ENCODE results near the gene NKD1. TPM values are rescaled to one million over a fixed set of nuclear protein-coding genes. Genes with fewer than 3 reads are reported as not detected.

NKD1 gene
- total RNA-seq, 3 donors from 2014 or later, result 1.3 to 5.0 (median 4.6) TPM

DNA sequence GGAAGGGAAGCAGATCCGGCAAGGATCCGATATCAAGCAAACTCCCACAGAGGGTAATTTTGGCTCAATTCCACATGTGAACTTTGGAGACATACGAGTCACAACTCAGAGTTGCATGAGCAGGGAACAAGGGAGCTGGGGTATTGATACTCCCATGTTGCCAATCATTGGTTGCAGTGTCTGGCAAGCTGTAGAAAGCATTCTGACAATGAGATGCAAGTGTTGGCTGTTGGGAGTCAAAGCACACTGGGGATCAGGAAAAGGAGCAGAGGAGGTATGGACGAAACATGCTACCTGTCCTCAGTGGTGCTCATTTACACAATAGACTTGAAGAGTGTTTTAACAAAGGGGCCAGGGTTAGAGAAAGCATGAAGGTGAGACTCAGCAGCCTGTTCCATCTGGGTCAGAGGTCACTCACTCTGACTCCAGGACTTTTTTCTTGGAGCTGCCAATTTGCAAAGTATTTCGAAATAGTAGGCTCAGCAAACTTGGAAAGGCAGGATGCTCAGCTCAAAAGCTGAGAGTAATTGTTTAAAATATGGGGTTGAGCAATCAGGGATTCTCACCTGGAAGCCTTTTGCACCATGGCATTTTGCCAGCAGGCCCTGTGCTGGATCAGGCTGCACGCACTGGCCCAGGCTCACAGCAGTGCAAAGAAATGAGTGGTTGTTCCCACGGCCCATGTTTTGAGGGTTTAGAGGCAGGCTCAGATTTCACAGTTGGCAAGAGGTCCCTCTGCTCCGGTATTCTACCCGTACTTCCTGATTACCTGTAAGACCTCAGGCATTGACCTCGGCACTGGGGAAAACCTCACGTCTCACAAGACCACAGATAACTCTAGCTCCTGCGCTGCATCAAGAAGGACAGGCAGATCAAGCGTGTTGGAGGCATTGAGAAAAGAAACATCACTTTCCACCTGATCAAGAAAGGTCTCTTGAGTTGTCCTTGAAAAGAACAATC lies 17.6 kb upstream of the NKD1 start:
- peak in 1 of 2 donors; percentile 85 for DNase-seq (ENCODE audit: low spot score in 2 of 2)
- Histone ChIP-seq H3K27ac (no peak overlapping the region), H3K4me3 (no peak overlapping the region), H3K27me3 (no peaks in the 10 kb centered on the region), H3K4me1 (no peaks in the 10 kb centered on the region), H3K36me3 (no peaks in the 10 kb centered on the region), H3K9me3 (peaks cover 0 to 4% of the 10 kb centered on the region in 2 donors)
- TF ChIP-seq POLR2AphosphoS5 (IDR thresholded peaks at IDR 0.05) (no peak), CTCF (IDR thresholded peaks at IDR 0.05) (no peak), POLR2A (IDR thresholded peaks at IDR 0.05) (no peak)
- intact Hi-C loops (cut with DNase I; ENCODE audit: low total_unique reads), result no loop called here

DNA sequence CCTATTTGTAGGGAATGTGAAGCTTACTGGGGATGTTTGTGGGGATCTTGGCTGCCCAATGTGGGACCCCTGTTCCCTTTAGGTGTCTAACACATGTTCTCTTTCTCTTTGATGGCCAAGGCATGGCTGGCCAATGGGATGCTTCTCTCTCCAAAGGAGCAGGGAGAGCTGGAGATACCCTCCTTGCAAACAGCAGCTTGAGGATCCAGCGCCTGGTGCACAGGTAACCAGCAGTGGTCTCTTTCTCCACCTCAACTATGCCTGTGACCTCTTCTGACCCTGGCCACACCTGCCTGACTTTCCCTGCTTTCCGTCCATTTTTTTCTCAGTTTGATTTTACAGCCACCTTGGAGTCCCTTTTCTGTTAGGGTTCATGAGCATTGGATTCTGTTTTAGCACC lies 16.8 kb upstream of the NKD1 start:
- intact Hi-C loops (cut with DNase I; ENCODE audit: low total_unique reads), result no loop called here
- Histone ChIP-seq H3K27me3 (no peaks in the 10 kb centered on the region), H3K9me3 (peaks cover 0 to 4% of the 10 kb centered on the region in 2 donors), H3K4me3 (no peak overlapping the region), H3K4me1 (no peaks in the 10 kb centered on the region), H3K36me3 (no peaks in the 10 kb centered on the region), H3K27ac (no peak overlapping the region)
- peak in 1 of 2 donors; percentile 12 for DNase-seq (ENCODE audit: low spot score in 2 of 2)
- TF ChIP-seq POLR2AphosphoS5 (IDR thresholded peaks at IDR 0.05), result no peak

GRCh38 chr16:50531901-50532300 lies 16.3 kb upstream of the NKD1 start:
- H3K27me3 ChIP-seq, result no peaks in the 10 kb centered on the region
- intact Hi-C loops (cut with DNase I; ENCODE audit: low total_unique reads), result no loop called here
- no peak overlapping the region for H3K4me3 ChIP-seq
- no peaks in the 10 kb centered on the region for H3K4me1 ChIP-seq
- peak in 1 of 2 donors; percentile 4 for DNase-seq (ENCODE audit: low spot score in 2 of 2)
- H3K27ac ChIP-seq, result no peak overlapping the region
- H3K36me3 ChIP-seq, result no peaks in the 10 kb centered on the region
- peaks cover 0 to 4% of the 10 kb centered on the region in 2 donors for H3K9me3 ChIP-seq
- TF ChIP-seq CTCF (IDR thresholded peaks at IDR 0.05) (no peak), POLR2AphosphoS5 (IDR thresholded peaks at IDR 0.05) (no peak), POLR2A (IDR thresholded peaks at IDR 0.05) (no peak)

DNA sequence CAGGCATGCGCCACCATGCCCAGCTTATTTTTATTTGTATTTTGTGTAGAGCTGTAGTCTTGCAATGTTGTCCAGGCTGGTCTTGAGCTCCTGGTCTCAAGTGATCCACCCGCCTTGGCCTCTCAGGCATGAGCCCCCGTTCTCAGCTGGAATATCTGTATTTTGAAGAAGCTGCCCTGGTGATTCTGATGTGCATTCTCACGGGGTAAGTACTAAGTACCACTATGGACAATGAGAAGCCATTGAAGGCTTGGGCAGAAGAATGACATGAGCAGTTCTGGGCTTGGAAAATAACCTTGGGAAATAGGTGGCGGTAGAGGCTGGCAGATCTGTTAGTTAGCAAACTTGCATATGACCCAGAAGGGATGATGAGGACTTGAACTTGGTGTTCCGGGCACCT lies 15.6 kb upstream of the NKD1 start:
- intact Hi-C loops (cut with DNase I; ENCODE audit: low total_unique reads), result no loop called here
- Histone ChIP-seq H3K4me3 (no peak overlapping the region), H3K27ac (no peak overlapping the region), H3K27me3 (no peaks in the 10 kb centered on the region), H3K9me3 (peaks cover 0 to 4% of the 10 kb centered on the region in 2 donors), H3K4me1 (no peaks in the 10 kb centered on the region), H3K36me3 (no peaks in the 10 kb centered on the region)
- peak in 1 of 2 donors; percentile 2 for DNase-seq (ENCODE audit: low spot score in 2 of 2)
- TF ChIP-seq CTCF (IDR thresholded peaks at IDR 0.05) (no peak), POLR2A (IDR thresholded peaks at IDR 0.05) (no peak), POLR2AphosphoS5 (IDR thresholded peaks at IDR 0.05) (no peak)

- Histone ChIP-seq H3K36me3 (no peaks in the 10 kb centered on the region), H3K4me3 (no peak overlapping the region), H3K4me1 (no peaks in the 10 kb centered on the region), H3K9me3 (peaks cover 0 to 4% of the 10 kb centered on the region in 2 donors), H3K27me3 (no peaks in the 10 kb centered on the region), H3K27ac (no peak overlapping the region)
- intact Hi-C loops (cut with DNase I; ENCODE audit: low total_unique reads), result no loop called here
- DNase-seq (ENCODE audit: low spot score in 2 of 2), result peak in 1 of 2 donors; percentile 11
- TF ChIP-seq POLR2AphosphoS5 (IDR thresholded peaks at IDR 0.05) (no peak), POLR2A (IDR thresholded peaks at IDR 0.05) (no peak), CTCF (IDR thresholded peaks at IDR 0.05) (no peak)
Observed at GRCh38 chr16:50533317-50533716, 14.9 kb upstream of the NKD1 start.

Data from breast epithelium (tissue), 4 donors.